Measurements from ENCODE around the gene PPARG. TPM values are rescaled to one million over a fixed set of nuclear protein-coding genes. Genes with fewer than 3 reads are reported as not detected.
"Not testable (repeated sequence)": the region's sequence is repeated elsewhere in the genome, so short reads cannot be mapped to it uniquely, and the experiment has no call there.

The PPARG gene
- total RNA-seq, 1 donor from 2014 or later: 4.4 TPM

- DNase-seq (ENCODE audit: extremely low spot score, unreplicated experiment): no peak
- Mint-ChIP-seq H3K36me3 (ENCODE audit: unreplicated experiment) (no peaks in the 10 kb centered on the region), H3K9me3 (ENCODE audit: unreplicated experiment) (no peaks in the 10 kb centered on the region), H3K27me3 (ENCODE audit: unreplicated experiment) (no peaks in the 10 kb centered on the region), H3K4me3 (ENCODE audit: unreplicated experiment) (no peak overlapping the region), H3K27ac (ENCODE audit: unreplicated experiment) (peak overlapping the region; percentile 92), H3K4me1 (ENCODE audit: unreplicated experiment) (peaks cover 24% of the 10 kb centered on the region)
- no peak for TF ChIP-seq CTCF (IDR thresholded peaks at IDR 0.05)
Measured at GRCh38 chr3:12477256-12477655, 188.4 kb downstream of the PPARG start.

GRCh38 chr3:12478326-12478725, 189.5 kb downstream of the PPARG start:
- no peak for DNase-seq (ENCODE audit: extremely low spot score, unreplicated experiment)
- no peak overlapping the region for H3K4me3 Mint-ChIP-seq (ENCODE audit: unreplicated experiment)

GRCh38 chr3:12479198-12479597, 190.3 kb downstream of the PPARG start:
- DNase-seq (ENCODE audit: extremely low spot score, unreplicated experiment); H3K9me3 Mint-ChIP-seq (ENCODE audit: unreplicated experiment): not testable (repeated sequence)

More at GRCh38 chr3:12478326-12478725, 189.5 kb downstream of the PPARG start:
- Mint-ChIP-seq H3K27me3 (ENCODE audit: unreplicated experiment) (no peaks in the 10 kb centered on the region), H3K27ac (ENCODE audit: unreplicated experiment) (no peak overlapping the region), H3K9me3 (ENCODE audit: unreplicated experiment) (no peaks in the 10 kb centered on the region), H3K36me3 (ENCODE audit: unreplicated experiment) (no peaks in the 10 kb centered on the region), H3K4me1 (ENCODE audit: unreplicated experiment) (peaks cover 27% of the 10 kb centered on the region)
- no peak for TF ChIP-seq CTCF (IDR thresholded peaks at IDR 0.05)

GRCh38 chr3:12479919-12480427, 191.1 kb downstream of the PPARG start:
- TF ChIP-seq CTCF (IDR thresholded peaks at IDR 0.05): peak; percentile 88
- no peak overlapping the region for H3K4me3 Mint-ChIP-seq (ENCODE audit: unreplicated experiment)
- no peaks in the 10 kb centered on the region for H3K9me3 Mint-ChIP-seq (ENCODE audit: unreplicated experiment)
- peaks cover 39% of the 10 kb centered on the region for H3K4me1 Mint-ChIP-seq (ENCODE audit: unreplicated experiment)
- H3K27ac Mint-ChIP-seq (ENCODE audit: unreplicated experiment): peak overlapping the region; percentile 18
- DNase-seq (ENCODE audit: extremely low spot score, unreplicated experiment): no peak
- H3K27me3 Mint-ChIP-seq (ENCODE audit: unreplicated experiment): no peaks in the 10 kb centered on the region
- no peaks in the 10 kb centered on the region for H3K36me3 Mint-ChIP-seq (ENCODE audit: unreplicated experiment)

More at GRCh38 chr3:12479198-12479597, 190.3 kb downstream of the PPARG start:
- not testable (repeated sequence) for H3K4me3 Mint-ChIP-seq (ENCODE audit: unreplicated experiment); H3K27me3 Mint-ChIP-seq (ENCODE audit: unreplicated experiment); H3K27ac Mint-ChIP-seq (ENCODE audit: unreplicated experiment); H3K36me3 Mint-ChIP-seq (ENCODE audit: unreplicated experiment)
- H3K4me1 Mint-ChIP-seq (ENCODE audit: unreplicated experiment): peaks cover 35% of the 10 kb centered on the region

GRCh38 chr3:12483410-12483809, 194.5 kb downstream of the PPARG start:
- H3K27ac Mint-ChIP-seq (ENCODE audit: unreplicated experiment): peak overlapping the region; percentile 74
- H3K36me3 Mint-ChIP-seq (ENCODE audit: unreplicated experiment): no peaks in the 10 kb centered on the region
- H3K4me3 Mint-ChIP-seq (ENCODE audit: unreplicated experiment): peak overlapping the region; percentile 98
- peaks cover 27% of the 10 kb centered on the region for H3K4me1 Mint-ChIP-seq (ENCODE audit: unreplicated experiment)
- no peak for TF ChIP-seq CTCF (IDR thresholded peaks at IDR 0.05)
- H3K9me3 Mint-ChIP-seq (ENCODE audit: unreplicated experiment): no peaks in the 10 kb centered on the region
- H3K27me3 Mint-ChIP-seq (ENCODE audit: unreplicated experiment): no peaks in the 10 kb centered on the region
- no peak for DNase-seq (ENCODE audit: extremely low spot score, unreplicated experiment)

- peaks cover 27% of the 10 kb centered on the region for H3K4me1 Mint-ChIP-seq (ENCODE audit: unreplicated experiment)
- H3K27ac Mint-ChIP-seq (ENCODE audit: unreplicated experiment): peak overlapping the region; percentile 74
- H3K27me3 Mint-ChIP-seq (ENCODE audit: unreplicated experiment): no peaks in the 10 kb centered on the region
- no peak for DNase-seq (ENCODE audit: extremely low spot score, unreplicated experiment)
- H3K36me3 Mint-ChIP-seq (ENCODE audit: unreplicated experiment): no peaks in the 10 kb centered on the region
- peak overlapping the region; percentile 98 for H3K4me3 Mint-ChIP-seq (ENCODE audit: unreplicated experiment)
- no peak for TF ChIP-seq CTCF (IDR thresholded peaks at IDR 0.05)
- H3K9me3 Mint-ChIP-seq (ENCODE audit: unreplicated experiment): no peaks in the 10 kb centered on the region
Measured at GRCh38 chr3:12483872-12484197, 195.0 kb downstream of the PPARG start.

All from osteocyte (in vitro differentiated cells).